HCT116 (cell line): Measurements from ENCODE around the gene MEGF6. TPM values are rescaled to one million over a fixed set of nuclear protein-coding genes. Genes with fewer than 3 reads are reported as not detected.

Source experiments
- ATAC-seq: fragments of 200-7000 bp; cut with Tn5 transposase; 2 replicates; pipeline ENCODE4 v1.9.1; 2020; ENCODE audit warnings: mild to moderate bottlenecking, moderate library complexity
- BruUV-seq: library from RNA; stranded (reverse); fragments of 400-500 nt; replicated peaks from 2 replicates; lab custom pipeline; 2021; lab: Mats Ljungman, UMichigan
- CTCF ChIA-PET: fragments of 300-600 bp; sonication (Branson Sonifier 250); formaldehyde crosslinking; loops from one replicate; lab custom pipeline; 2021; ENCODE audit warnings: antibody characterized with exemption; lab: Charles Lee
- POLR2A ChIA-PET: fragments of 300-600, 350-600 bp; sonication (Branson Sonifier 250); formaldehyde crosslinking; loops from one replicate; lab custom pipeline; 2021; ENCODE audit warnings: antibody characterized with exemption; lab: Charles Lee
- RAD21 ChIA-PET, 2 experiments: fragments of 300-600 bp; sonication (Branson Sonifier 250); formaldehyde crosslinking; loops; one replicate each; lab custom pipeline; 2023; ENCODE audit warnings: low total read pairs in 2 of 2; ENCODE audit not compliant: uncharacterized antibody in 2 of 2, unreplicated experiment in 2 of 2, low non-redundant PET in 1 of 2; lab: Charles Lee
- DNase-seq: peaks from one replicate; pipeline ENCODE4 v3.0.0-alpha.2; 2010; ENCODE audit warnings: low read depth, low spot score
- H2AFZ ChIP-seq: fragments of 200-600 bp; shearing (Covaris generic), sonication (generic); 2 replicates; pipeline ENCODE4 v1.6.1; 2017; ENCODE audit warnings: low read depth, mixed run types, mixed read lengths, antibody characterized with exemption, low read length; ENCODE audit not compliant: poor library complexity, severe bottlenecking
- H3K27ac ChIP-seq: 2 replicates; pipeline ENCODE4 v1.5.1; 2012; ENCODE audit warnings: low read depth, low read length
- H3K27me3 ChIP-seq: fragments of 200-600 bp; sonication (generic); 2 replicates; pipeline ENCODE4 v1.6.1; 2016; ENCODE audit warnings: mixed run types, low read length, mixed read lengths; ENCODE audit not compliant: insufficient read depth
- H3K36me3 ChIP-seq, 2 experiments: fragments of 200-500 bp in 1 of 2; fragments of 200-600 bp in 1 of 2; sonication (Bioruptor generic) in 1 of 2; sonication (generic) in 1 of 2; 2 replicates each; pipeline versions ENCODE4 v1.5.1 to v1.6.1; 2014 to 2016; ENCODE audit warnings: low read length in 2 of 2, inconsistent platforms in 1 of 2, mixed read lengths in 1 of 2, mixed run types in 1 of 2; ENCODE audit not compliant: insufficient read depth in 2 of 2, control insufficient read depth in 1 of 2
- H3K4me1 ChIP-seq, 2 experiments: fragments of 200-600 bp in 1 of 2; sonication (generic) in 1 of 2; 2 replicates each; pipeline versions ENCODE4 v1.5.1 to v1.6.1; 2012 to 2017; ENCODE audit warnings: low read length in 2 of 2, inconsistent platforms in 1 of 2, mild to moderate bottlenecking in 1 of 2, mixed read lengths in 1 of 2, mixed run types in 1 of 2, moderate library complexity in 1 of 2; ENCODE audit not compliant: insufficient read depth in 2 of 2, control insufficient read depth in 1 of 2
- H3K4me2 ChIP-seq: fragments of 200-600 bp; sonication (generic); 2 replicates; pipeline ENCODE4 v1.6.1; 2017; ENCODE audit warnings: mixed run types, low read length, mixed read lengths
- H3K4me3 ChIP-seq, 2 experiments: fragments of 200-600 bp in 1 of 2; sonication (generic) in 1 of 2; replicated peaks in 1 of 2; 2 replicates each; pipeline ENCODE4 v1.5.1; 2011 to 2016; ENCODE audit warnings: low read length in 2 of 2, control low read depth in 1 of 2, low read depth in 1 of 2, mild to moderate bottlenecking in 1 of 2, mixed read lengths in 1 of 2, mixed run types in 1 of 2
- H3K79me2 ChIP-seq: fragments of 200-600 bp; sonication (generic); 2 replicates; pipeline ENCODE4 v1.6.1; 2017; ENCODE audit warnings: mild to moderate bottlenecking, mixed run types, low read length, moderate library complexity, mixed read lengths; ENCODE audit not compliant: insufficient read depth
- H3K9ac ChIP-seq: fragments of 200-600 bp; sonication (generic); 2 replicates; pipeline ENCODE4 v1.6.1; 2016; ENCODE audit warnings: low read length, mixed read lengths
- H3K9me2 ChIP-seq: fragments of 200-600 bp; sonication (generic), shearing (Covaris generic); 2 replicates; pipeline ENCODE4 v1.6.1; 2017; ENCODE audit warnings: mixed run types, mild to moderate bottlenecking, moderate library complexity; ENCODE audit not compliant: insufficient read depth
- H3K9me3 ChIP-seq, 2 experiments: fragments of 200-500 bp in 1 of 2; fragments of 200-600 bp in 1 of 2; sonication (Bioruptor generic) in 1 of 2; sonication (generic) in 1 of 2; 2 replicates each; pipeline ENCODE4 v1.6.1; 2014 to 2017; ENCODE audit warnings: low read length in 2 of 2, mixed read lengths in 2 of 2, inconsistent platforms in 1 of 2, low read depth in 1 of 2, mild to moderate bottlenecking in 1 of 2, mixed run types in 1 of 2, moderate library complexity in 1 of 2; ENCODE audit not compliant: control insufficient read depth in 1 of 2, insufficient read depth in 1 of 2
- H4K20me1 ChIP-seq: fragments of 200-600 bp; sonication (generic), shearing (Covaris generic); 2 replicates; pipeline ENCODE4 v1.6.1; 2017; ENCODE audit warnings: mixed run types, mild to moderate bottlenecking, moderate library complexity; ENCODE audit not compliant: insufficient read depth
- EZH2 ChIP-seq: fragments of 200-600 bp; sonication (generic); IDR thresholded peaks from 2 replicates; pipeline ENCODE4 v1.6.1; 2017; ENCODE audit warnings: antibody characterized with exemption, mixed run types
- JUND ChIP-seq: IDR thresholded peaks from 2 replicates; pipeline ENCODE4 v1.6.1; 2012
- POLR2AphosphoS5 ChIP-seq: IDR thresholded peaks from 2 replicates; pipeline ENCODE4 v1.6.1; 2011; ENCODE audit warnings: mild to moderate bottlenecking, low read depth, low read length, moderate library complexity
- RAD21 ChIP-seq: IDR thresholded peaks from 2 replicates; pipeline ENCODE4 v1.6.1; 2012; ENCODE audit warnings: low read depth, mild to moderate bottlenecking
- intact Hi-C: fragments of 100-400 bp; cut with micrococcal nuclease; formaldehyde crosslinking; loops from 2 replicates; pipeline ENCODE4 v1.10.0; 2022
- total RNA-seq: library from RNA; stranded (reverse); gene quantifications from one replicate; pipeline ENCODE4 v1.2.1, GENCODE V29; 2021; ENCODE audit not compliant: unreplicated experiment

Gene MEGF6
- total RNA-seq, 1 experiment from 2014 or later = 47.6 TPM

DNA sequence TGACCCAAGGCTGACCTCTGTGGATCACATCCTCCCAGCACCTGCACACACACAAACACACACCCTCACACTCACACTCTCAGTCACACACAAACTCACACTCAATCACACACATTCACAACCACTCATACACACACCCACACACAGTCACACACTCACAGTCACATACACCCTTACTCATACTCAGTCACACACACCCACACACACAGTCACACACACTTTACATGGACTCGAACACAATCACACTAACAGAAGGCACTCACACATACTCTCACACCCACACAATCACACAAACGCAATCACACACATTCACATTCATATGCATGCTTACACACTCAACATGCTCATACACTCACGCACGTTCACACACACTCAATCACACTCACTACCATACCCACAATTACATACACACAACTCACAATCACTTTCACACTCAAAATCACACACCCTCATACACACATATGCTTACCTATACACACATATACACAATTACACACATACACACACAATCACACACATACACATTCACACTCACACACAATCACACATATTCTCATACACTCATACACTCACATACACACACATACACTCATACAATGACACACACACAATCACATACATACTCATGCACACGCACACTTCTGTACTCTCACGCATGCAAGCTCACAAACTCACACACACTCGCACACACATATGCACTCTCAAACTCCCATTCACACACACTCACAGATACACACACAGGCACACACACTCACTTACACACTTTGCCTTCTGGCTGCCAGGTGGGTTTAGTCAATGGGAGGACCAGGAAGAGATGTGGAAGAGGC lies 6.1 kb downstream of the MEGF6 start:
- no peak; the same call in 1 of the 2 replicates for ATAC-seq
- no TSS peak for BruUV-seq

DNA sequence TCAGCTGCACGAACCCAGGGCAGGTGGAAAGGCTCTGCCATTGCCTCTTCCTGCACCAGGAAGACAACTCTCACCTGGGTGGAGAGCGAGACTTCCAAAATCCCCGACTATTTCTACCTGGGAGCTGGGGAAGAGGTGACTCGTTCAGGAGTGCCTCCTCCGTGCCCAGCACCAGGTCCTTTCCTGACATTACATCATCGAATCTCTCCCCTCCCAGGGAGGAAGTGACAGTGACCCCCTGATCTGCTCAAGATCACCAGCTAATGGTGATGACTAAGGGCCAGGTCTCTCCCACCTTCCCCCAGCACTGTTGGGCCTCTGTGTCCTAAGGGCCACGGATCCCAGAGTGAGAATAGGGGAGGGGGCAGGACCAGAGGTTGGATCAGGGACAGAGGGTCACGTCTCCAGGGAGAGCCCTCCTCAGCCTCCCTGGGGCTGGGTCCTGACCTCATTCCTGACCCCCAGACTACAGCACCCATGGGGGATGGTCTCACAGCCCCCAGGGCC lies 6.8 kb downstream of the MEGF6 start:
- peak; percentile 50 for DNase-seq
- H2AFZ ChIP-seq = no peak overlapping the region
- POLR2A ChIA-PET = no interaction called here
- no TSS peak for BruUV-seq
- H3K9ac ChIP-seq = no peak overlapping the region
- H3K4me3 ChIP-seq = 0 out of 4 replicates have a peak overlapping the region, but pooled peaks of 1 of the 2 experiments have one; percentile 2
- peak; percentile 52; the same call in 1 of the 2 replicates for TF ChIP-seq POLR2AphosphoS5
- TF ChIP-seq EZH2 = no peak
- no peak for TF ChIP-seq RAD21
- H3K4me2 ChIP-seq = peak overlapping the region; percentile 35
- CTCF ChIA-PET = interaction anchor here (0.7 to 1.5 kb wide), 2 partner anchors 13 to 14 kb away, joined by 3 read pairs; no protein-coding TSS in a partner anchor
- no peaks in the 10 kb centered on the region for H3K9me3 ChIP-seq
- H3K9me2 ChIP-seq = no peaks in the 10 kb centered on the region
- no peaks in the 10 kb centered on the region for H3K36me3 ChIP-seq
- H4K20me1 ChIP-seq = no peaks in the 10 kb centered on the region
- RAD21 ChIA-PET = no interaction called here
- intact Hi-C loops = loop anchor here (10.0 kb wide), 1 partner anchor 1020 kb away; the partner anchor contains the start of gene PRXL2B
- H3K79me2 ChIP-seq = no peaks in the 10 kb centered on the region
- peaks cover 0 to 16% of the 10 kb centered on the region in 2 experiments; a peak in 2 of 4 replicates for H3K4me1 ChIP-seq
- H3K27me3 ChIP-seq = no peaks in the 10 kb centered on the region
- H3K27ac ChIP-seq = no peak overlapping the region
- peak; percentile 20; the same call in 1 of the 2 replicates for ATAC-seq

More for the DNA sequence above, 6.1 kb downstream of the MEGF6 start:
- no peaks in the 10 kb centered on the region for H3K27me3 ChIP-seq
- no peaks in the 10 kb centered on the region for H3K36me3 ChIP-seq
- peak overlapping the region; percentile 35 for H3K4me2 ChIP-seq
- H3K4me3 ChIP-seq = no peak overlapping the region
- TF ChIP-seq JUND (no peak), EZH2 (no peak)
- peaks cover 3 to 20% of the 10 kb centered on the region in 2 experiments; a peak in 2 of 4 replicates for H3K4me1 ChIP-seq
- ChIA-PET RAD21 (no interaction called here), POLR2A (no interaction called here), CTCF (interaction anchor here (0.7 to 1.5 kb wide), 2 partner anchors 14 kb away, joined by 3 read pairs; no protein-coding TSS in a partner anchor)
- H3K9me3 ChIP-seq = no peaks in the 10 kb centered on the region
- no peaks in the 10 kb centered on the region for H3K9me2 ChIP-seq
- H3K9ac ChIP-seq = no peak overlapping the region
- no peak overlapping the region for H3K27ac ChIP-seq
- intact Hi-C loops = loop anchor here (10.0 kb wide), 1 partner anchor 1020 kb away; the partner anchor contains the start of gene PRXL2B
- H3K79me2 ChIP-seq = no peaks in the 10 kb centered on the region
- no peak overlapping the region for H2AFZ ChIP-seq
- H4K20me1 ChIP-seq = no peaks in the 10 kb centered on the region
- DNase-seq = no peak
